NCI-H146 treated with DMSO at 0.1 percent for 48 hours (cell line): ENCODE data around the gene GLT8D2.

Experiments
- DNase-seq: peaks from one replicate; lab custom pipeline; 2025; ENCODE audit not compliant: unreplicated experiment; lab: John Stamatoyannopoulos, UW

Gene GLT8D2

DNA sequence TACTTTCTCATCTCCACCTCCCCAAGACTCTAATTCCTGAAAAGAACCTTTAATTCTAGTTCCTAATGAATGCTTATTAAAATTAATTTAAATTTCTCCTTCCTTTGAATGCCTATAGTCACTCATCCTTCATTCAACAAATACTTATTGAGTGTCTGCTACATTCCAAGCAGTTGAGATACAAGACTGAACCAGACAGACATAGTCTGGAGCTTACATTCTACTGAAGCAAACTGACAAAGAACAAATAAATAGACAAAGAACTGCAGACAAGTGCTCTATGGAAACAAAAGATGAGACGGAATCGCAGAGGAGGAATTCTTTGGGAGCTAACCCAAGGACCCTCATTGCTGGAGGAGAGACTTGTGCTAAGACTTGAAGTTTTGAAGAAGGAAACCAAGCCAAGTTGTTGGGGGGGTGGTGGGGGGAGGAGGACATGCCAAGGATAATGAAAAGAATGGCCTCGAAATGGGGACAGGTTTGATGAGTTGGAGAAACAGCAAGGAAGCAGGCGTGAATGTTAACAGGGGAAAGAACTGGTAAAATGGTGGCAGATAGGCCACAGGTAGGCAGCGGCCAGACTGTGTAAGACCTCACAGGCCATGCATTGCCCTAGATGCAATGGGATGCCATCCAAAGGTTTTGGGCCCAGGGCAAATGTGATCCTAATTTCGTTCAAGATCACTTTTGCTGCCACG lies 94.0 kb downstream of the GLT8D2 start:
- no peak for DNase-seq

DNA sequence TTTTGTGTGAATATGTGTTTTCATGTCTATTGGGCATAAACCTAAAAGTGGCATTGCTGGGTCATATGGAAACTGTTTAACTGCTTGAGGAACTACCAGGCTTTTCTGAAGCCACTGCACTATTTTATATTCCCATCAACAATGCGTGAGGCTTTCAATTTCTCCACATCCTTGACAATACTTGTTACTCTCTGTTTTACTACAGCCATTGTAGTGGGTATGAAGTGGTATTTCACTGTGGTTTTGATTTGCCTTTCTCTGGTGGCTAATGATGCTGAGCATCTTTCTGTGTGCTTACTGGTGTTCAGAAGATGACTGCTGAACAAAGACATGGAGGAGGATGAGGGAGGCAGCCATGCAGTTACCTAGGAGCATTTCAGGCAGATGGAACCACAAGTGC lies 97.5 kb downstream of the GLT8D2 start:
- DNase-seq = no peak

DNA sequence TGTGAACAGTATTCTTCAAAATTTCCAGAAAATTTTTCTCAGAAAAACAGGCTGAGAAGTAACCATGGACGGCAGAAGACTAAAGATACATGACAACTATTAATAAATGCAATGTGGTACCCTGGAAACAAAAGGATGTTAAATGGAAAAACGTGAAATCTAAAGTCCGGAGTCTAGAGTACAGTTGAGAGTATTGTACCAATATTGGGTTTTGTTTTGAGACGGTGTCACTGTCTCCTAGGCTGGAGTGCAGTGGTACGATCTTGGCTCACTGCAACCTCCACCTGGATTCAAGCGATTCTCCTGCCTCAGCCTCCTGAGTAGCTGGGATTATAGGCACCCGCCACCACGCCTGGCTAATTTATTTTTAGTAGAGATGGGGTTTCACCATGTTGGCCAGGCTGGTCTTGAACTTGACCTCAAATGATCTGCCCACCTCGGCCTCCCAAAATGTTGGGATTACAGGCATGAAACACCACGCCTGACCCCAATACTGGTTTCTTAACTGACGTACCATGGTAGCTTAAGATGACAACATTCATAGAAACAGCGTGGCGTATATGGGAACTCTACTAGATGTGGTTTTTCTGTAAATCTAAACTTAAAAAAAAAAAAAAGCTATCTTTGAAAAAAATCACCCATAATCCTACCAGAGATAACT lies 101.1 kb downstream of the GLT8D2 start:
- DNase-seq = no peak

DNA sequence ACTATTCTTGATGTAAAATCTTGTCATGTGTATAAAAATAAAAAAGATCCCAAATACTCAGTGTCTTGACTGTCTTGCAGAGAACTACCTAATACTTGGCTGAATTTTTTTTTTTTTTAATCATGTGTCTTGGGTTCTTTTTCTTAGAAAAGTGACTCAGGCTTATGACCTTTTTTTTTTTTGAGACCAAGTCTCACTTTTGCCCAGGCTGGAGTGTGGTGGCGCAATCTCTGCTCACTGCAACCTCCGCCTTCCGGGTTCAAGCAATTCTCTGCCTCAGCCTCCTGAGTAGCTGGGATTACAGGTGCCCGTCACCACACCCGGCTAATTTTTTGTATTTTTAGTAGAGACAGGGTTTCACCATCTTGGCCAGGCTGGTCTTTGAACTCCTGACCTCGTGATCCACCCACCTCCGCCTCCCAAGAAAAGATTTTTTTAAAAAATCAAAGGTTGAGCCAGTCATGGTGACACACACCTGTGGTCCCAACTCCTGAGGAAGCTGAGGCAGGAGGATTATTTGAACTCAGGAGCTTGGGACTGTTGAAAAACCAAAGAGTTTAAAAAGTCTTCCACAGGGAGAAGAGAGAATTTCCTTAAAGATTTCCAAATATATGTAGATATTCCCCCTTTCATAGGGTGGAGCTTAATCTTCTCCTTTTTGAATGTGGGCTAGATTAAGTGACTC lies 102.0 kb downstream of the GLT8D2 start:
- DNase-seq = no peak

DNA sequence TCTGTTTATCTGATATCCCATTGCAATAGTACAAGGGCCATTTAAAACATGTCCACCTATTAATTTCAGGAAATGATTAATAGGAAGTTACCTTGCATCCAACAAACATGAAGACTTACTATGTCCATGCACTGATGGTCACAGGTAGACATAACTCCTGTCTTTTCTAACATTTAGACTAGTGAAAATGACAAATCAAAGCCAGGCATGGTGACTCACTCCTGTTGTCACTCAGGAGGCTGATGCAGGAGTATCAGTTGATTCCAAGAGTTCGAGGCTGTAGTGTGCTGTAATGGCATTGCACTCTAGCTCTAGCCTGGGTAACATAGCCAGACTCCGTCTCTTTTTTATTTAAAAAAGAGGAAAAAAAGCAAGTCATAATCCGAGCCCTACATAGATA lies 105.0 kb downstream of the GLT8D2 start:
- no peak for DNase-seq
